Measurements from ENCODE around the gene DGKH.
A peak's percentile ranks its signal among the peaks of the same experiment; 100 is the strongest.
"Not testable (repeated sequence)": the region's sequence is repeated elsewhere in the genome, so short reads cannot be mapped to it uniquely, and the experiment has no call there.

Gene DGKH

DNA sequence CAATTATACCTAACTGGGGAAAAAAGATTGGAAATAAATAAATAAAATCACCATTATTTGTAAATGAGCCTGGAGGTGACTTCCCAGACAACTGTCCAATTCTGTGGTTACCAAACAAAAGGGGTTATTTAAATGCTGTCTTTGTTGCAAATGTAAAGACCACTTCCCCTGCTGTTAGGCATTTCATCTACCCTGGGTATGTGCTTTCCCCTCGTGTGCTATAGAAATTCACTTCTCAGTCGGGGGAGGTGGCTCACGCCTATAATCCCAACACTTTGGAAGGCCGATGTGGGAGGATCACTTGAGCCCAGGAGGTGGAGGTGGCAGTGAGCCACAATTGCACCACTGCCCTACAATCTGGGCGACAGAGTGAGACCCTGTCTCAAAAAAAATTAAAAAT lies 121.6 kb downstream of the DGKH start:
- no peak for DNase-seq

DNA sequence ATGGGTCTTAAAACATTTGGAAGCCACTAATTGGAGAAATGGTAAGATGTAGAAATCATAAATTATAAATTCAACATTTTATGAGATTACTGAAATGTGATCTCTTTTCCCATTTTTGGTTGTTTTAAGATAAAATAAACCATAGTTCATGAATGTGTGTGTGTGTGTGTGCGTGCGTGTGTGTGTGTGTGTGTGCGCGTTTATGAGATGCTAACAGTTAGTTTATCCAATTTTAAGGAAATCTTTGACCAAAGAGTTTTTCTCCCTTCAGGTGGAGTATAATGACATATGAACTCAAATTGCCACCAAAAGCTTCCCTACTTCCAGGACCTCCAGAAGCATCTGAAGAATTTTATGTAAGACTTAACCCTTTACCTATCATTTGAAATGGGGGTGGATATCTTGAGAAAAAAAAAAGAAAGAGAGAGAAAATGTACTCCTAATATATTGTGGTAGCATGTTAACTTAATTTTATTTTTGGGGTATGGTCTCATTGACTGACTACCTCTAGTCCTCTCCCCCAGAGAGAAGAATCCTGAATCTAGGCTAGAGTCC lies 125.4 kb downstream of the DGKH start:
- no peak for DNase-seq

DNA sequence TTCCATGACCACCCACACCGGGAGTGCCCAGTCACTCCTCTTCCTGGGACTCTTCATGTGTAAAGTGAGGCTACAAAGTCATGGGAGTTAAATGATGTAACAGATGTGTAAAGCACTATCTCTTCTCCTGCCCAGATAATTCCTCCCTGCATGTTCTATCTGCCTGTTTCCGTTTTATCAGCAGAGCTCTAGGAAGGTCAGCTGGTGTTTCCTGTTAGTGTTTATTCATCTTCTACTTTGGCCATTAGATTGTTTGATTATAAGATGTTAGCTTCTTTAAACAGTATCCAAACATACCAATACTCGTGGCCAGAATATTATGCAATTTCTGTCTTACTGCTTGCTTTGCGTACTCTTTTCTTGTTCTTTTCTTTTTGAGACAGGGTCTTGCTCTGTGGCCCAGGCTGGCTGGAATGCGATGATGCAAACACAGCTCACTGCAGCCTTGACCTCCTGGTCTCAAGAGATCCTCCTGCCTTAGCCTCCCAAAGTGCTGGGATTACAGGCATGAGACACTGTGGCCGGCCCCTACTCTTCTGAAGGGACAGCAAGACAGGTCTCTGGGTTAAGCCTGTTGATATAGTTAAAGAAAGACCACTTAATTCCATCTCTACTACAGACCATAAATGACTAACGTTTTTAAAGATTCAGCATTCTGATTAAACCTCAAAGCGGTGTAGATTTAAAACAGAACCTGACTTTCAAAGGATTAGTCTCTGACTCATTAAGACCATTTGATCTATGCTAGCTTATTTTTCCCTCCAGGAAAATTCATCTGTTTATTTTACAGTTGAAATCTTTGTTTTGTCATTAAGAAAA lies 126.1 kb downstream of the DGKH start:
- DNase-seq: no peak

DNA sequence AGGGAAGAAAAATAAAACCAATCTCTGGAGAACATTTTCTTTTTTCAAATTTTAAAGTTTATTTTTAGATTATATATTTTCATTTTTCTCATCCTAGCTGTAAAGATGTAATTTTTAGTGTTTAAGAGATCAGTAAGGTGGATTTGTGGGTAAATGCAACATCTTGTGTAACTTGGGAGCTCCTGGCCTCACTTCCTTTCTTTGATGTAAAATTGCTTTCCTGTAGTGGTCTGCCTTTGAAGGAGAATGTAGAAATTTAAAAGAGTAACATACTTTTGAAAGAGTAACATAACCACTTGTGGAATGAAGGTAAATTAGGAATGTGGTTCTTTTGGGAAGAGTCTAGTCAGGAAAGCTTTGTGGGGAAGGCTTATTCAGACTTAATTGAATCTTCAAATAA lies 127.8 kb downstream of the DGKH start:
- no peak for DNase-seq

DNA sequence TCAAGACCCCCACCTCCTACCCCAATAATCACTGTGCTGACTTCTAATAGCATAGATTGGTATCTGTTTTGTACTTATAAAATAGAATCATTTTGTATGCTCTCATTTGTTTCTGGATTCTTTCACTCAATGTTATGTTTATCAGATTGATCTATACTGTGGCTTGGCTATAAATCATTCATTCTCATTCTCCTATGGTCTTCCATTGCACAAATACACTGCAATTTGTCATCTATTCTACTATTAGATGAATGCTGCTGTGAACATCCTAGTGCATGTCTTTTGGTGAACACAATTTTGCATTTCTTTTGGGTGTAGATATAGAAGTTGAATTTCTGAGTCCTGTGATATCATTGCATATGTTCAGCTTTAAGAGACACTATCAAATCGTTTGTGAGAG lies 128.7 kb downstream of the DGKH start:
- no peak for DNase-seq

DNA sequence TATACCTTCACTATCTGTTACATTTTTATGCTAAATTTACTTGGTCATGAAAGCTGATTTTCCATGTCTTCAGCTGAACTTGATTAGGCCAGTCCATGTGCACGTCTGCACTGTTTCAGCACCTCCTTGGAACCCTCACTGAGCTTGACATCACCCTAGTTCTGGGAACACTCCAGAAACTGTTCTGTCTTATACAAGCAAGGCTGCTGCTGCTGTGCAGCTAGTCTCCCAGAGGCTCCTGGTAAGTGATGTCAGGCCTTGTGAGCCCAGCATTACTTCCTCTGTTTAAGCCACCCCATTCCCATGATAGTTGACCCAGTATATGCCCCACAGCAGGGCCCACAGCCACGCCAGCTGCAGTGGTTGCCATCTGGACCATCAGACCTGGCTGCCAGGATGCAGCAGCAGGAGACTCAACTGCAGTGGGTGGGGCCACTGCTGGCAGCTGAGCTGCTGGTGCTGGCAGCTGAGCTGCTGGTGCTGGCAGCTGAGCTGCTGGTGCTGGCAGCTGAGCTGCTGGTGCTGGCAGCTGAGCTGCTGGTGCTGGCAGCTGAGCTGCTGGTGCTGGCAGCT lies 133.0 kb downstream of the DGKH start:
- DNase-seq: no peak

DNA sequence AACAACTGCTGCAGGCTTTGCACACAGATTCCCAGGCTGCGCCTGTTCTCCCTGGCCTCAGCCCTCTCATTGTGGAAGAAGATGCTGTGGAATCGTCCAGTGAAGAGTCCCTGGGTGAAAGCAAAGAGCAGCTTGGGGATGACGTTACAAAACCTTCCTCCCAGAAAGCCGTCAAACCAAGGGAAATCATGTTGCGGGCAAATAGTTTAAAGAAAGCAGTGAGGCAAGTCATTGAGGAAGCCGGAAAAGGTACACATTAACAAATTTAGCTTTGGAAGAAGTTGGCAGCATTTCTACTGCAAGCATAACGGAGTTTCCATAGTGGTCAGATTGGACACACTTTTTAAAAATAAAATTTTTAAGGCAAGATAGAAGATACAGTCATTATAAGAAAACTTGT lies 140.6 kb downstream of the DGKH start:
- no peak for DNase-seq

DNA sequence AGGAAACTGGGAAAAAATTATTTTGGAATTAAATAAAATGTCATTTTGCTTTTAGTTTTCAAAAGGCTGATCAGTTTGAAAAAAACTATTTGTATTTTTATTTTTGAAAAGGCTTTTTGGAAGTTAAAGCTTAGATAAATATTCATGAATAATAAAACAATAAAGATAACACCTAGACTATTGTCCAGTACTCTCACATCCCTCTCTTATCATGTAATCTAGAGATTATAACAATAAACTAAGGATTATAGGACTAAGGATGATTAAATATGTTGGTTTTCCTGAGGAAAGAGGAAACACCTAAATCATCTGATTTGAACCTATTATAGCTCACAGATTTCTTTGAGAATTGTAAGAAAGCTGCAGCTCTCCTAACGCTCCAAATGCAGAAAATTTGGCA lies 142.1 kb downstream of the DGKH start:
- no peak for DNase-seq

DNA sequence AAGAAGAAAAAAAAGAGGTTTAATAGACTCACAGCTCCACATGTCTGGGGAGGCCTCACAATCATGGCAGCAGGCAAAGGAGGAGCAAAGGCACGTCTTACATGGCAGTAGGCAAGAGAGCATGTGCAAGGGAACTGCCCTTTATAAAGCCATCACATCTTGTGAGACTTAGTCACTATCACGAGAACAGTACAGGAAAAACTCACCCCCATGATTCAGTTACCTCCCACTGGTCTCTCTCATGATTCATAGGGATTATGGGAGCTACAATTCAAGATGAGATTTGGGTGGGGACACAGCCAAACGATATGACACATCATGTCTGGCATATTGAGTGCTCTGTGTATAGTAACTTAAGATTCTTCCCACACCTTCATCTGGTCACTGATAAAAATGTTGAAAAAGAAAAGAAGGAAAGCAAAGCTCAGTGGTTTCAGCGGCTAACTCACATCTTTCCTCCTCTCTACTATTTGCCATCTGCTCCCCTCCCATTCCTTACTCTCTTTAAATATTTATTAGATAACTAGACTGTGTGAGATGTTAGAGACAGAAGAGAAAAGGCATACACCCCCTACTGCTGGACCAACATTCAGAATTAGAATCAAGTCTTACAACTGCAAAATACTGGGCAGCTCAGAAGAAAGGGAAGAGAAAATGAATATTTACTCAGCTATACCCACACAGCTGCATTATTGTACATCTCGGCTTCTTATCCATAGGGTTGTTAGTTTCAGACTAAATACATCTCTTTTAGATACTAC lies 163.4 kb downstream of the DGKH start:
- DNase-seq: no peak

DNA sequence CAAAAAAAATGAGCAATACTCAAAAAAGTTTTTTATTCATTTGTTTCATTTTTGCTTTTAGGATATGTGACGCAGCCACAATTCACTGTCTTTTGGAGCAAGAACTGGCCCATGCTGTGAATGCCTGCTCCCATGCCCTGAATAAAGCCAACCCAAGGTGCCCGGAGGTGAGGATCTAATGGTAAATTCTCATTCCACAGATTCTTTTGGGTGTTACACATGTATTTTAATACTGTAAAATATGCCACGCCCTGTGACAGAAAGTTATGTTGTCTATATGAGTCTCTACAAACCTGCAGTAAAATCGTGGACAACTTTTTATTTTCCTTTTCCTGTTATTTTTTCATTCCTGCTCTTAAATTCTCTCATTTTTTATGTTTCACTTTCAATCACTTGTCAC lies 166.0 kb downstream of the DGKH start:
- no peak for DNase-seq

DNA sequence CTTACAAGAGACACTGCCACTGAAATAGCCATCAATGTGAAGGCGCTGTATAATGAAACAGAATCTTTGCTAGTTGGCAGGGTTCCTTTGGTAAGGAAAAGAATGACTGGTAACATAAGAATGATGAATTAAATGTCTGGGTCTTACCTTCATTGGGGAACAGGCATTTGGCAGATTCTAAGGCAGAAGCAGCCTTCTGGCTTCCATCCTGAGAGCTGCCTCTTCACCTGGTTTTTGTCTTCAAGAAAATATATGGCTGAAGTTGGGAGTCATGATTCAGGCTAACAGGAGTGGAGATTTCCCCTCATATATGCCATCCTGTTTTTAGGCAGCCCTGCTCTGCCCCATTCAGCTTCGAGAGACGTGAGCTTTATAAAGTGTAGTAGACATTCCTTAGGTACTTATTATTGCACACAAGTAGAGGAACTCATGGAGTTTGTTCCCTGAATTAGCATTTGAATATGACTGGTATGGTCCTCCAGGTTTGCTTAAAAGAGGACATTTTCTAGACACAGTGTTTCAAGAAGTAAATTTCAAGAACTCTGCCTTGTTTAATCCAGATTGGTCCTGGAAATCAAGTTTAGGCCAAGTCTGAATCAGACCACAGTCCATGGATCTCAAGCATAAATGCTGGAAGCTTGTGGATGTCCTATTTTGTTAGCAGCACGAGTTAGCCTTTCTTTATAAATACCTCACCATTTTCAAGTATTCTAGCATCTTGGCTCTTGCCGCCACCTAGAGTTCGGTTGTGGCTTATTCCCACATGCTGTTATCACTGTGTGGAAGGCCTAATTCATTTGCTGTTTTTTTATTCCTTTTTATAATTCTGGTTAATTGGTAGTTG lies 167.4 kb downstream of the DGKH start:
- DNase-seq: peak; percentile 17

DNA sequence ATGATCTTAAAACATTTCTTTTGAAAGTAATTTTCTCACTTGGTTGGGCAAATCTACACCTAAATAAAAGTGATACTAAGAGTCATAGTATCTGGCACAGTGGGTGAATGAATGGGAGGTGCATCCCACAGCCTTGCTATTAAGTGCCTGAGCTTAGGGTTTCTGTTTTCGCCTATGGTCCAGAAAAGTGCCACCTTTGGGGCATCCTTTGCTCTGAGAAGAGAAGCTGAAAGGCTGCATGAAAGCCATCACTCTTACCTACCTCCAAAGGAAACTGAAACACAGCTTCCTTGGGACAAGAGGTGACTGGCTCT lies 167.9 kb downstream of the DGKH start:
- DNase-seq: no peak

DNA sequence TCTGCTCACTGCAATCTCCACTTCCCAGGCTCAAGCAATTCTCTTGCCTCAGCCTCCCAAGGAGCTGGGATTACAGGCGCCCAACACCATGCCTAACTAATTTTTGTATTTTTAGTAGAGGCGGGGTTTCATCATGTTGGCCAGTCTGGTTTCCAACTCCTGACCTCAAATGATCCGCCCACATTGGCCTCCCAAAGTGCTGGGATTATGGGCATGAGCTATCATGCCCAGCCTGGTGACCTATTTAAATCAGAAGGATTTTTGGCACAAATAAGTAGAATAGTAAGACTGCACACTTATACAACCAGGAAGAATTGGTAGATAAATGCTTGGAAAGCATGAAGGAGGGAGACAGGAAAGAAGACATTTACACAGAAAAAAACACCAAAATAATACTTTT lies 170.1 kb downstream of the DGKH start:
- DNase-seq: no peak

DNA sequence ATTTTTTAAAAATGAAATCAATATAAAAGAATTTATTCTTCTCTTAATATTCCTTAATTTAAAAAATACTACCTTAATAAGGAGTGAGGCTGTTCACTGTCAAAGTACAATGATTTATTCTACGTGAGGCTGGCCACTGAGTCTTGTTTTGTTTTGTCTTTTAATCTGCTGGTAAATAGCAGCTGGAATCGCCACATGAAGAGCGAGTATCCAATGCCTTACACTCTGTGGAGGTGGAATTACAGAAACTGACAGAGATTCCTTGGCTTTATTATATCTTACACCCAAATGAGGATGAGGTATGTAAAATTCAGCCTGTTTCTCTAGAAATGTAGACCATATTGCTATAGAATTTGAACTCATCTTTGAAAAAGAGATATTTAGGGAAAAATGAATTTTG lies 170.6 kb downstream of the DGKH start:
- DNase-seq: no peak

DNA sequence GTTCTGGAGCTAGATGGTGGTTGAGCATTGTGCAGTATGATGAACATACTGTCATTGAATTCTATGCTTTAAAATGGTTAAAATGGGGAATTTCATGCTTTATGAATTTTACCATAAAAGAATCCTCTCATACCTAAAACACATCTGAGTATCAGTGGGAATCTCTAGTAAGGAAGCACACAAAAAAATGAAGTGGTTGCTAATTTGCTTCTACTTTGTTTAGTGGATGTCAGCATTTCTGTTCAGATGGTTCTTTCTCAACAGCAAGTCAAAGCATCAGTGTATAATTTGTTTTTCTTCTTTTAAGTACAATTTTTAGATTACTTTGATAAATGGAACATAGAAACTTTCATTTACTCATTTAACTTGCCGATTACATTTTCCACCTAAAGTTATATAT lies 171.4 kb downstream of the DGKH start:
- no peak for DNase-seq

DNA sequence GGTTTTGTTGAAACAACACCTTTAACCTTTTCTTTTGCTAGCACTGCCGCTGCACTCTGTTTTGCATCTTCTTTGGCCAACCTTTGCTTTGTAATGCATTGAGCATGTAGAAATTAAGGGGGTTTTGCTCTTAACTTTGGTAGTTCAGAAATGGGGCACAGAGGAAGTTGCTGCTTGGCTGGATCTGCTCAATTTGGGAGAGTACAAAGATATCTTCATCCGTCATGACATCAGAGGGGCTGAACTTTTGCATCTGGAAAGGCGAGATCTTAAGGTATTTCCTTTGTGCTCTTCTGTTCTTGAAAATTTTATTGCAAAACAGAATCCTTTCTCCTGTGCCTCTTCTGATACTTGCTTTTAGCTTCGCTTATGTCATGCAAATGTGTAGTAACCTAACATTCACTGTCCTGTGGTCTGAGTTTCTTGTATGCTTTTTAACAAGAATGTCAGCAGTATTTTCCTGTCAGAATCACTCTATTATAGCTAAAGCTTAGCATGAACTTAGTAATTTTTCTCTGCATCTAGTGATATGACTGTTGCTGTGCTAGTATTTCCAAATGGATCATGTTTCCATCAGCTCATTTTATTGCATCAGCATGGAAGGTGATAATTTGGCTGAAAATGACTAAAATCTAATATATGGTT lies 172.8 kb downstream of the DGKH start:
- DNase-seq: no peak

DNA sequence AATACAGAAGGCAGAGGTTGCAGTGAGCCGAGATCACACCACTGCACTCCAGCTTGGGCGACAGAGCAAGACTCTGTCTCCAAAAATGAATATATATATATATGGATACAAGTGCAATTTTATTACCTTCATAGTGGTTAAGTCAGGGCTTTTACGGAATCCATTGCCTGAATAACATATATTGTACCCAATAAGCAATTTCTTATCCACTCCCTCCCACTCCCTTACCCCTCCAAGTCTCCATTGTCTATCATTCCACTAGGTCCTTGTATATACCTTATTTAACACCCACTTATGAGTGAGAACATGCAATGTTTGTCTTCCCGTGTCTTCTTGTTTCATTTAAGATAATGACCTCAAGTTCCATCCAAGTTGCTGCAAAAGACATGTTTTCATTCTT lies 175.2 kb downstream of the DGKH start:
- DNase-seq: no peak

DNA sequence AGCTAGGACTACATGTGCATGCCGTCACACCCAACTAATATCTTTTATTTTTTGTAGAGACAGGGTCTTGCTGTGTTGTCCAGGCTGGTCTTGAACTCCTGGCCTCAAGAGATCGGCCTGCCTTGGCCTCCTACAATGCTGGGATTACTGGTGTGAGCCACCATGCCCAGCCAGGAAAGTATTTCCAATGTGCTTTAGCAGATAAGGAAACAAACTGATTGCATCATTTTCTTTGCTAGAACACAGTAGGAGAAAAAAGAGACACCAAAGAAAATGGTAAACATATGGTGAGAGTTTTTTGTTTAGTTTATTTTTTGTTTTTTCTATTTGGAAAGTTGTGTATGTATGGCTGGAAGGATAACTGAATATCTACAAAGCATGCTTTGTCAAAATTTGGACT lies 176.6 kb downstream of the DGKH start:
- no peak for DNase-seq

DNA sequence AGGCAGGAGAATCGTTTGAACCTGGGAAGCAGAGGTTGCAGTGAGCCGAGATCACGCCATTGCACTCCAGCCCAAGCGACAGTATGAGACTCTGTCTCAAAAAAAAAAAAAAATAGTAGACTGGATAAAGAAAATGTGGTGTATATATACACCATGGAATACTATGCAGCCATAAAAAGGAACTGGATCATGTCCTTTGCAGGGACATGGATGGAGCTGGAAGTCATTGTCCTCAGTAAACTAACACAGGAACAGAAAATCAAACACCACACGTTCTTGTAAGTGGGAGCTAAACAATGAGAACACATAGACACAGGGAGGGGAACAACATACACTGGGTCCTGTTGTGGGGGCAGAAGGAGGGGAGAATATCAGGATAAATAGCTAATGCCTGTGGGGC lies 178.3 kb downstream of the DGKH start:
- not testable (repeated sequence) for DNase-seq

DNA sequence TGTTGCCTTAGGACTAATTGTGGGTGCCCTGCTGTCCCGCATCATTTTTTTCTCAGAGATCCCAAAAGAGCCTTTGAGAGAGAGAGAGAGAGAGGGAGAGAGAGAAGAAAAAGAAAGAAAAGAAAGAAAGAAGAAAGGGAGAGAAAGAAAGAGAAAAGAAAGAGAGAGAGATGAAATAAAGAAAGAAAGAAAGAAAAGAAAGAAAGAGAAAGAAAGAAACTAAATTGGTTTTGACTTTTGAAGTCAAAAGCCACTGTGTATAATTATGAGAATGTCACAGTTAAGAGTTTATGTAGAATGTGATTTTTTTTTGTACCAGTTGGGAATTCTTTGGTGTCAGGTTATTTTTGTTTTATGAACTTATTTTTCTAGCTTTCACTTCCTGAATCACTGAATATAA lies 180.1 kb downstream of the DGKH start:
- DNase-seq: no peak

DNA sequence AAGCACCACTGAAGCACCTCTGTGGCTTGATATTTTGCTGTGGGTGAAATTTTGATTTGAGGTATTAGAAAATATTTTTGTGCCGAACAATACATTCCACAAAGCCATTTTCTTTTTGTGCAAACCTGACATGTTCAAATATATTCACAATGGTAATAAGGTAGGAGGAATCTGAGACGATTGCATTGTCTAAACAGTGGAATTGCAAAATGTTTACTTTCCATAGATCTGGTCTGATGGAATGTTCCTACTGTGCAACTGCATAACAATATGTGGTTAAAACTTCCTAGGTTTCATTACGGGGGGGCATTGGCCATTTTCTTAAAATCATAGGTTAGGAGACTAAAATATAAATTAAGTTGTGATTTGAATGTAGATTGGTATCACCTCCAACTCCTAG lies 180.8 kb downstream of the DGKH start:
- DNase-seq: no peak

DNA sequence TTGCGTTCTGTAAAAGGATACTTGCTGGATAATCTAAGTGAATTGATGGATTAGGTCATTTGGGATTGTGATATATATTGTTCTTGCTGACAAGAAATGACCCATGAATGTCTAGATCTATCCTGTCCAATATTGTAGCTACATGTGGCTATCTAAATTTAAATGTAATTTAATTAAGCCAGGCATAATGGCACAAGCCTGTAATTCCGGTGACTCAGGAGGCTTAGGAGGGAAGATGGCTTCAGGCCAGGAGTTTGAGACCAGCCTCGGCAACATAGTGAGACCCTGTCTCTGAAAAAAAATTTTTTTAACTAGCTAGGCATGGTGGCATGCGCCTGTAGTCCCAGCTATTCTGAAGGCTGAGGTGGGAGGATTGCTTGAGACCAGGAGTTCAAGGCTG lies 184.2 kb downstream of the DGKH start:
- no peak for DNase-seq

DNA sequence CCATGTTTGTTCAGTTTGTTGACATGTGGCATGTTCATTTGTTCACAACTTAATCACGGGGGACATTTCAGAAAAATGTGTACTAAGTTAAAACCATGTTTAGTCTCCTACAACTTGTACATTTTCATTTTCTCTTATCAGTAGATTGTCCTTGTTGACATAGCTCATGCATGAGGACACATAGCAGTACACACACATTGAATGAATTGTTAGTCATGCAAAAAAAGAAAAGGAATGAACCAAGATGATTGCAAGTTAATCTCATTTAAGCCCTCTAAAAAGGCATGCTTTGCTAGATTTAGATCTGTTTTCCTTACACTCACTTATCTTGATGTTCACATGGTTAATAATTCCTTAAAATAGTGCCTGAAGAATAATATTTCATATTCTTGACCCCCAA lies 185.3 kb downstream of the DGKH start:
- DNase-seq: no peak
